MM.1S (cell line): ENCODE results near the gene XPOT.

Experiments
- DNase-seq: peaks from one replicate; pipeline ENCODE4 v3.0.0-alpha.2; 2015
- H2AFZ ChIP-seq: fragments of 300-600 bp; sonication (generic); 2 replicates; pipeline ENCODE4 v1.6.0; 2016; ENCODE audit warnings: antibody characterized with exemption, low read length
- H3F3A ChIP-seq: fragments of 300-600 bp; sonication (generic); 2 replicates; pipeline ENCODE4 v1.6.1; 2016; ENCODE audit warnings: mild to moderate bottlenecking, antibody characterized with exemption, low read length, moderate library complexity, mixed read lengths; ENCODE audit not compliant: insufficient read depth
- H3K27ac ChIP-seq: fragments of 300-600 bp; sonication (generic); 2 replicates; pipeline ENCODE4 v1.5.1; 2016; ENCODE audit warnings: mild to moderate bottlenecking, low read length
- H3K27me3 ChIP-seq: fragments of 300-600 bp; sonication (generic); replicated peaks from 2 replicates; pipeline ENCODE4 v1.6.0; 2016; ENCODE audit warnings: low read length; ENCODE audit not compliant: insufficient read depth
- H3K36me3 ChIP-seq: fragments of 300-600 bp; sonication (generic); replicated peaks from 2 replicates; pipeline ENCODE4 v1.6.1; 2016; ENCODE audit warnings: mild to moderate bottlenecking, low read length, mixed read lengths; ENCODE audit not compliant: insufficient read depth
- H3K4me1 ChIP-seq: fragments of 300-600 bp; sonication (generic); 2 replicates; pipeline ENCODE4 v1.6.1; 2016; ENCODE audit warnings: low read length, mixed read lengths
- H3K4me2 ChIP-seq: fragments of 300-600 bp; sonication (generic); 2 replicates; pipeline ENCODE4 v1.6.0; 2016; ENCODE audit warnings: low read depth, low read length
- H3K4me3 ChIP-seq: fragments of 300-600 bp; sonication (generic); 2 replicates; pipeline ENCODE4 v1.5.1; 2016; ENCODE audit warnings: low read length, mixed read lengths
- H3K79me2 ChIP-seq: fragments of 300-600 bp; sonication (generic); 2 replicates; pipeline ENCODE4 v1.6.1; 2016; ENCODE audit warnings: mixed run types, low read length, mixed read lengths
- H3K9ac ChIP-seq: fragments of 300-600 bp; sonication (generic); 2 replicates; pipeline ENCODE4 v1.6.1; 2016; ENCODE audit warnings: low read length, mixed read lengths
- H3K9me2 ChIP-seq: fragments of 300-600 bp; sonication (generic); replicated peaks from 2 replicates; pipeline ENCODE4 v1.6.1; 2016; ENCODE audit warnings: mild to moderate bottlenecking, low read length, mixed read lengths; ENCODE audit not compliant: insufficient read depth
- H3K9me3 ChIP-seq: fragments of 300-600 bp; sonication (generic); replicated peaks from 2 replicates; pipeline ENCODE4 v1.6.1; 2016; ENCODE audit warnings: mild to moderate bottlenecking, low read length, mixed read lengths; ENCODE audit not compliant: insufficient read depth
- H4K20me1 ChIP-seq: fragments of 300-600 bp; sonication (generic); 2 replicates; pipeline ENCODE4 v1.6.1; 2016; ENCODE audit warnings: mild to moderate bottlenecking, low read length, moderate library complexity, mixed read lengths; ENCODE audit not compliant: insufficient read depth
- CTCF ChIP-seq: fragments of 300-600 bp; sonication (generic); IDR thresholded peaks from 2 replicates; pipeline ENCODE4 v1.5.1; 2016; ENCODE audit warnings: antibody characterized with exemption, low read length, mixed read lengths
- EZH2 ChIP-seq: fragments of 300-600 bp; sonication (generic); optimal IDR thresholded peaks from 2 replicates; pipeline ENCODE3; 2017; ENCODE audit warnings: low read depth, mild to moderate bottlenecking, antibody characterized with exemption, low read length, mixed read lengths
- EZH2phosphoT487 ChIP-seq: fragments of 300-600 bp; sonication (generic); IDR thresholded peaks from 2 replicates; pipeline ENCODE4 v1.6.1; 2018; ENCODE audit warnings: antibody characterized with exemption, low read length

XPOT gene

GRCh38 chr12:64395739-64396138, 8.5 kb upstream of the XPOT start:
- H3K9ac ChIP-seq = no peak overlapping the region
- H3K9me3 ChIP-seq = no peaks in the 10 kb centered on the region
- DNase-seq = no peak
- no peak overlapping the region for H3K4me3 ChIP-seq
- H3K9me2 ChIP-seq = no peaks in the 10 kb centered on the region
- H3K4me2 ChIP-seq = no peak overlapping the region
- TF ChIP-seq EZH2 (no peak), EZH2phosphoT487 (no peak), CTCF (no peak)
- H3F3A ChIP-seq = no peaks in the 10 kb centered on the region
- no peaks in the 10 kb centered on the region for H3K79me2 ChIP-seq
- no peaks in the 10 kb centered on the region for H3K27me3 ChIP-seq
- H3K4me1 ChIP-seq = no peaks in the 10 kb centered on the region
- H4K20me1 ChIP-seq = no peaks in the 10 kb centered on the region
- H3K36me3 ChIP-seq = no peaks in the 10 kb centered on the region
- H2AFZ ChIP-seq = no peak overlapping the region
- H3K27ac ChIP-seq = no peak overlapping the region

DNA sequence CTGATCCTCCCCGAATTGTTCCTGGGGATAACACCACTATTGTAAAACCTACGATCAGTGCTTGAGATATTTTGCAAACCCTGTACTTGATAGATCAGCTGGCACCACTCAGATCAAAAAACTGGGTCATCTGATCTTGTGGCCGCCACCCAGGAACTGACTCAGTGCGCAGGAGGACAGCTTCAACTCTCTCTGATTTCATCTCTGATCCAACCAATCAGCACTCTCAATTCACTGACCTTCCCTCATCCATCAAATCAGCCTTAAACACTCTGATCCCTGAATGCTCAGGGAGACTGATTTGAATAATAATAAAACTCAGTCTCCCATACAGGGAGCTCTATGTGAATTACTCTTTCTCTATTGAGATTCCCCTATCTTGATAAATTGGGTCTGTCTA, 4.2 kb upstream of the XPOT start:
- Histone ChIP-seq H3K36me3 (no peaks in the 10 kb centered on the region), H3F3A (peaks cover 5% of the 10 kb centered on the region), H3K27me3 (no peaks in the 10 kb centered on the region), H3K4me2 (no peak overlapping the region), H4K20me1 (no peaks in the 10 kb centered on the region), H3K4me3 (no peak overlapping the region), H2AFZ (no peak overlapping the region), H3K4me1 (no peaks in the 10 kb centered on the region), H3K9me2 (no peaks in the 10 kb centered on the region), H3K9ac (no peak overlapping the region), H3K79me2 (peaks cover 5% of the 10 kb centered on the region), H3K9me3 (no peaks in the 10 kb centered on the region), H3K27ac (no peak overlapping the region)
- no peak for DNase-seq
- TF ChIP-seq EZH2 (no peak), CTCF (no peak), EZH2phosphoT487 (no peak)

DNA sequence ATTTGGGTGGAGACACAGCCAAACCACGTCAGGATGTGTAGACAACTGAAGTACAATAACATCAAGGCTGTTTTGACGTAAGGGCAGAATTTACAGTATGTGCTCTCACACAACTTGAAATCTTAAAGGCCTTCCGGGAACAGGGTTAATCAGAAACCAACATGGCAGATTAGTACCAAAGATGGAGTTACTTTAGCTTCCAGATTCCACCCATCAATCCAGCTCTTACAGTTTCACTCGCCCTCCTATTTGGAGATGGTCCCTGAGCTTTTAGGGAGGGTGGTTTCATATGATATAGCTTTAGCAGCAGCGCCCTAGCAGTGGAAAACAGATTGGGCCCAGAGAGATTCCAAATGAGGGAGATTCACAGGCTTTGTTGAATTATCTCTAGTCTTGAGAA, 2.0 kb upstream of the XPOT start:
- H3K4me1 ChIP-seq = no peaks in the 10 kb centered on the region
- H3K9me3 ChIP-seq = no peaks in the 10 kb centered on the region
- no peak overlapping the region for H3K9ac ChIP-seq
- H3K36me3 ChIP-seq = no peaks in the 10 kb centered on the region
- no peaks in the 10 kb centered on the region for H4K20me1 ChIP-seq
- H3K4me2 ChIP-seq = no peak overlapping the region
- TF ChIP-seq EZH2 (no peak), EZH2phosphoT487 (no peak), CTCF (no peak)
- no peak overlapping the region for H3K27ac ChIP-seq
- H3K79me2 ChIP-seq = peaks cover 27% of the 10 kb centered on the region
- peaks cover 9% of the 10 kb centered on the region for H3F3A ChIP-seq
- no peak for DNase-seq
- no peaks in the 10 kb centered on the region for H3K9me2 ChIP-seq
- H3K4me3 ChIP-seq = no peak overlapping the region
- no peak overlapping the region for H2AFZ ChIP-seq
- H3K27me3 ChIP-seq = no peaks in the 10 kb centered on the region
